Fibroblast of lung (primary cell): ENCODE results near the gene PSPN.

Source experiments
- EZH2 ChIP-seq: IDR thresholded peaks from 2 replicates; pipeline ENCODE4 v1.5.1; 2012; ENCODE audit warnings: low read length, control low read depth, mild to moderate bottlenecking; ENCODE audit errors: missing control alignments
- TF ChIP-seq, protein P1 (sequence below), 2 donors: IDR thresholded peaks in 1 of 2; conservative IDR thresholded peaks in 1 of 2; 1 replicate in 1 of 2; 2 replicates in 1 of 2; pipeline ENCODE4 v1.5.1; 2011 to 2012; ENCODE audit warnings: low read length in 2 of 2, control low read depth in 1 of 2, inconsistent platforms in 1 of 2, low read depth in 1 of 2, mild to moderate bottlenecking in 1 of 2

DNA sequence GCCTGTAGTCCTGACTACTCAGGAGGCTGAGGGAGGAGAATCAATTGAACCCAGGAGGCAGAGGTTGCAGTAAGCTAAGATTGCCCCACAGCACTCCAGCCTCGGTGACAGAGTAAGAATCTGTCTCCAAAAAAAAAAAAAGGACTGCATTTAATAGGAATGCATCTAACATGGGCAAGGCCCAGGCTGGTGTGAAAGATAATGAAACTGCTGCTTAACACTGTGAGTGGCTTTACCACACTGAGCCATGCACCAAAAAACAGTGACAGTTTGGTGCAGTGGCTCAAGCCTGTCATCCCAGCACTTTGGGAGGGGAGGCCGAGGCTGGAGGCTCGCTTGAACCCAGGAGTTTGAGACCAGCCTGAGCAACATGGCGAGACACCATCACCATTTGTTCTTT lies 8.6 kb upstream of the PSPN start:
- TF ChIP-seq, protein P1, sequence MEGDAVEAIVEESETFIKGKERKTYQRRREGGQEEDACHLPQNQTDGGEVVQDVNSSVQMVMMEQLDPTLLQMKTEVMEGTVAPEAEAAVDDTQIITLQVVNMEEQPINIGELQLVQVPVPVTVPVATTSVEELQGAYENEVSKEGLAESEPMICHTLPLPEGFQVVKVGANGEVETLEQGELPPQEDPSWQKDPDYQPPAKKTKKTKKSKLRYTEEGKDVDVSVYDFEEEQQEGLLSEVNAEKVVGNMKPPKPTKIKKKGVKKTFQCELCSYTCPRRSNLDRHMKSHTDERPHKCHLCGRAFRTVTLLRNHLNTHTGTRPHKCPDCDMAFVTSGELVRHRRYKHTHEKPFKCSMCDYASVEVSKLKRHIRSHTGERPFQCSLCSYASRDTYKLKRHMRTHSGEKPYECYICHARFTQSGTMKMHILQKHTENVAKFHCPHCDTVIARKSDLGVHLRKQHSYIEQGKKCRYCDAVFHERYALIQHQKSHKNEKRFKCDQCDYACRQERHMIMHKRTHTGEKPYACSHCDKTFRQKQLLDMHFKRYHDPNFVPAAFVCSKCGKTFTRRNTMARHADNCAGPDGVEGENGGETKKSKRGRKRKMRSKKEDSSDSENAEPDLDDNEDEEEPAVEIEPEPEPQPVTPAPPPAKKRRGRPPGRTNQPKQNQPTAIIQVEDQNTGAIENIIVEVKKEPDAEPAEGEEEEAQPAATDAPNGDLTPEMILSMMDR (conservative IDR thresholded peaks at IDR 0.05 in 1 of 2, IDR thresholded peaks at IDR 0.05 in 1 of 2; ENCODE audit: low read depth in 1 of 2, low read length in 2 of 2): no peak
- no peak for TF ChIP-seq EZH2
